ENCODE measurements around the gene GLS.
"Not testable (repeated sequence)": the region's sequence is repeated elsewhere in the genome, so short reads cannot be mapped to it uniquely, and the experiment has no call there.

The GLS gene

DNA sequence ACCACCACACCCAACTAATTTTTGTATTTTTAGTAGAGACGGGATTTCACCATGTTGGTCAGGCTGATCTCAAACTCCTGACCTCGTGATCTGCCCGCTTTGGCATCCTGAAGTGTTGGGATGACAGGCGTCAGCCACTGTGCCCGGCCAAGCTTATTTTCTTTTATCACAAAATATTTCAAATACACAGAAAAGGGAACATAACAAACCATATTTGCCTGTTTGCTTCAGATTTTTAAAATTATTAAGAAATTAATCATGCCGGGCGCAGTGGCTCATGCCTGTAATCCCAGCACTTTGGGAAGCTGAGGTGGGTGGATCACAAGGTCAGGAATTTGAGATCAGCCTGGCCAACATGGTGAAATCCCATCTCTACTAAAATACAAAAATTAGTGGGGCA is 7.2 kb upstream of the GLS start:
- H2AFZ ChIP-seq (ENCODE audit: low read length); H3K23ac ChIP-seq (ENCODE audit: low read depth, low read length, poor library complexity); H2BK15ac ChIP-seq (ENCODE audit: low read length); H2BK120ac ChIP-seq (ENCODE audit: low read depth, low read length); H3K9me3 ChIP-seq (replicated peaks in 1 of 2; ENCODE audit: control insufficient read depth in 2 of 2, insufficient read depth in 1 of 2, low read depth in 1 of 2, low read length in 2 of 2); H3K4me3 ChIP-seq (ENCODE audit: low read length in 2 of 2); H3K4me2 ChIP-seq (ENCODE audit: insufficient read depth, low read length, poor library complexity, severe bottlenecking); H4K91ac ChIP-seq (ENCODE audit: low read depth, low read length, poor library complexity); H3K14ac ChIP-seq (ENCODE audit: low read length); H3K36me3 ChIP-seq (replicated peaks in 1 of 2; ENCODE audit: control insufficient read depth in 2 of 2, insufficient read depth in 2 of 2, low read length in 2 of 2); H3K9ac ChIP-seq (ENCODE audit: low read depth, low read length, poor library complexity); H3K4me1 ChIP-seq (ENCODE audit: control insufficient read depth in 2 of 2, insufficient read depth in 1 of 2, low read depth in 1 of 2, low read length in 2 of 2); H3K79me1 ChIP-seq (ENCODE audit: low read depth, low read length); H2BK12ac ChIP-seq (ENCODE audit: low read length); H3K27ac ChIP-seq (replicated peaks; ENCODE audit: low read length); H3K4ac ChIP-seq (ENCODE audit: low read length); DNase-seq (ENCODE audit: low spot score); H2AK5ac ChIP-seq (ENCODE audit: low read depth, low read length); H3K18ac ChIP-seq (ENCODE audit: low read length); H4K8ac ChIP-seq (ENCODE audit: low read depth, low read length); H2BK5ac ChIP-seq (ENCODE audit: low read length); H3K27me3 ChIP-seq (ENCODE audit: control insufficient read depth in 3 of 3, insufficient read depth in 3 of 3, low read depth in 1 of 3, low read length in 3 of 3): not testable (repeated sequence)
- WGBS, 2 donors (ENCODE audit: extremely low coverage in 2 of 2, insufficient read length in 2 of 2, insufficient replicate concordance in 1 of 2) = no CpG with 5 or more reads among the region's 7 CpGs

GRCh38 chr2:190875891-190876290 is 4.7 kb upstream of the GLS start:
- no CpG with 5 or more reads among the region's 2 CpGs for WGBS, 2 donors (ENCODE audit: extremely low coverage in 2 of 2, insufficient read length in 2 of 2, insufficient replicate concordance in 1 of 2)
- Histone ChIP-seq H2BK120ac (ENCODE audit: low read depth, low read length) (no peak overlapping the region), H3K4me1 (ENCODE audit: control insufficient read depth in 2 of 2, insufficient read depth in 1 of 2, low read depth in 1 of 2, low read length in 2 of 2) (no peaks in the 10 kb centered on the region)

GRCh38 chr2:190876631-190877030 is 4.0 kb upstream of the GLS start:
- Histone ChIP-seq H3K36me3 (replicated peaks in 1 of 2; ENCODE audit: control insufficient read depth in 2 of 2, insufficient read depth in 2 of 2, low read length in 2 of 2) (no peaks in the 10 kb centered on the region), H3K4me1 (ENCODE audit: control insufficient read depth in 2 of 2, insufficient read depth in 1 of 2, low read depth in 1 of 2, low read length in 2 of 2) (no peaks in the 10 kb centered on the region), H3K4ac (ENCODE audit: low read length) (no peak overlapping the region), H2BK5ac (ENCODE audit: low read length) (no peak overlapping the region), H3K4me2 (ENCODE audit: insufficient read depth, low read length, poor library complexity, severe bottlenecking) (no peak overlapping the region), H4K91ac (ENCODE audit: low read depth, low read length, poor library complexity) (no peak overlapping the region), H3K23ac (ENCODE audit: low read depth, low read length, poor library complexity) (no peak overlapping the region), H2BK12ac (ENCODE audit: low read length) (no peak overlapping the region), H2AFZ (ENCODE audit: low read length) (no peak overlapping the region), H3K27me3 (ENCODE audit: control insufficient read depth in 3 of 3, insufficient read depth in 3 of 3, low read depth in 1 of 3, low read length in 3 of 3) (no peaks in the 10 kb centered on the region), H4K8ac (ENCODE audit: low read depth, low read length) (no peak overlapping the region), H3K18ac (ENCODE audit: low read length) (no peak overlapping the region), H3K9me3 (replicated peaks in 1 of 2; ENCODE audit: control insufficient read depth in 2 of 2, insufficient read depth in 1 of 2, low read depth in 1 of 2, low read length in 2 of 2) (no peaks in the 10 kb centered on the region), H3K9ac (ENCODE audit: low read depth, low read length, poor library complexity) (no peak overlapping the region), H2AK5ac (ENCODE audit: low read depth, low read length) (no peak overlapping the region), H2BK15ac (ENCODE audit: low read length) (no peak overlapping the region), H2BK120ac (ENCODE audit: low read depth, low read length) (no peak overlapping the region), H3K27ac (replicated peaks; ENCODE audit: low read length) (no peak overlapping the region), H3K4me3 (ENCODE audit: low read length in 2 of 2) (no peak overlapping the region), H3K79me1 (ENCODE audit: low read depth, low read length) (peaks cover 4% of the 10 kb centered on the region), H3K14ac (ENCODE audit: low read length) (no peak overlapping the region)
- no CpG with 5 or more reads among the region's 1 CpG for WGBS, 2 donors (ENCODE audit: extremely low coverage in 2 of 2, insufficient read length in 2 of 2, insufficient replicate concordance in 1 of 2)
- no peak for DNase-seq (ENCODE audit: low spot score)

More at GRCh38 chr2:190875891-190876290, 4.7 kb upstream of the GLS start:
- Histone ChIP-seq H2AFZ (ENCODE audit: low read length) (no peak overlapping the region), H3K79me1 (ENCODE audit: low read depth, low read length) (peaks cover under 1% of the 10 kb centered on the region), H3K27me3 (ENCODE audit: control insufficient read depth in 3 of 3, insufficient read depth in 3 of 3, low read depth in 1 of 3, low read length in 3 of 3) (no peaks in the 10 kb centered on the region), H3K9ac (ENCODE audit: low read depth, low read length, poor library complexity) (no peak overlapping the region), H3K23ac (ENCODE audit: low read depth, low read length, poor library complexity) (no peak overlapping the region), H3K4me2 (ENCODE audit: insufficient read depth, low read length, poor library complexity, severe bottlenecking) (no peak overlapping the region), H3K4me3 (ENCODE audit: low read length in 2 of 2) (no peak overlapping the region), H3K4ac (ENCODE audit: low read length) (no peak overlapping the region), H3K14ac (ENCODE audit: low read length) (no peak overlapping the region), H2BK12ac (ENCODE audit: low read length) (no peak overlapping the region), H2BK15ac (ENCODE audit: low read length) (no peak overlapping the region), H2AK5ac (ENCODE audit: low read depth, low read length) (no peak overlapping the region), H3K36me3 (replicated peaks in 1 of 2; ENCODE audit: control insufficient read depth in 2 of 2, insufficient read depth in 2 of 2, low read length in 2 of 2) (no peaks in the 10 kb centered on the region), H3K9me3 (replicated peaks in 1 of 2; ENCODE audit: control insufficient read depth in 2 of 2, insufficient read depth in 1 of 2, low read depth in 1 of 2, low read length in 2 of 2) (no peaks in the 10 kb centered on the region), H4K91ac (ENCODE audit: low read depth, low read length, poor library complexity) (no peak overlapping the region), H3K18ac (ENCODE audit: low read length) (no peak overlapping the region), H3K27ac (replicated peaks; ENCODE audit: low read length) (no peak overlapping the region), H4K8ac (ENCODE audit: low read depth, low read length) (no peak overlapping the region), H2BK5ac (ENCODE audit: low read length) (no peak overlapping the region)
- no peak for DNase-seq (ENCODE audit: low spot score)

DNA sequence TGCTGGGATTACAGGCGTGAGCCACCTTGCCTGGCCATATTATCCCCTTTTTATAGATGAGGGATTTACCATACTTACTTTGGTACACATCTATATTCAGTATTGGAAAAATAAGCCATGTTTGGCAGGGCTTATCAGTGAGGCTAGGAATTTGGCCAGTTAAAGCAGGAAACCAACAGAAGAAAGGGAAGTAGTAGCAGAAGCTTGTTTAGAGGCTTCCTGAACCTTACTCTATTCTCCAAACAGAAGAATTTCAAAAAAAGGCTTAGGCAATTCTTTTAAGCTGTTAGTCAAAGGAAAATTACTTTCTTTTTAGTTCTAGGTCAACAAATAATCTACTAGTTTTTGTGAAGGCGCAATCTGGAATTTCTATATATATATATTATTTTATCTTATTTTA is 3.2 kb upstream of the GLS start:
- WGBS, 2 donors (ENCODE audit: extremely low coverage in 2 of 2, insufficient read length in 2 of 2, insufficient replicate concordance in 1 of 2) = no CpG with 5 or more reads among the region's 2 CpGs
- no peak overlapping the region for H3K14ac ChIP-seq (ENCODE audit: low read length)
- no peaks in the 10 kb centered on the region for H3K4me1 ChIP-seq (ENCODE audit: control insufficient read depth in 2 of 2, insufficient read depth in 1 of 2, low read depth in 1 of 2, low read length in 2 of 2)
- no peak overlapping the region for H2BK15ac ChIP-seq (ENCODE audit: low read length)
- peaks cover 6% of the 10 kb centered on the region for H3K79me1 ChIP-seq (ENCODE audit: low read depth, low read length)
- no peak overlapping the region for H3K23ac ChIP-seq (ENCODE audit: low read depth, low read length, poor library complexity)
- no peak overlapping the region for H2AFZ ChIP-seq (ENCODE audit: low read length)
- H2BK5ac ChIP-seq (ENCODE audit: low read length) = no peak overlapping the region
- no peak overlapping the region for H4K91ac ChIP-seq (ENCODE audit: low read depth, low read length, poor library complexity)
- no peaks in the 10 kb centered on the region for H3K27me3 ChIP-seq (ENCODE audit: control insufficient read depth in 3 of 3, insufficient read depth in 3 of 3, low read depth in 1 of 3, low read length in 3 of 3)
- no peak overlapping the region for H2BK12ac ChIP-seq (ENCODE audit: low read length)
- no peak overlapping the region for H2BK120ac ChIP-seq (ENCODE audit: low read depth, low read length)
- H3K18ac ChIP-seq (ENCODE audit: low read length) = no peak overlapping the region
- no peak overlapping the region for H3K27ac ChIP-seq (replicated peaks; ENCODE audit: low read length)
- no peaks in the 10 kb centered on the region for H3K36me3 ChIP-seq (replicated peaks in 1 of 2; ENCODE audit: control insufficient read depth in 2 of 2, insufficient read depth in 2 of 2, low read length in 2 of 2)
- H2AK5ac ChIP-seq (ENCODE audit: low read depth, low read length) = no peak overlapping the region
- H3K4me3 ChIP-seq (ENCODE audit: low read length in 2 of 2) = no peak overlapping the region
- no peak overlapping the region for H3K4ac ChIP-seq (ENCODE audit: low read length)
- H4K8ac ChIP-seq (ENCODE audit: low read depth, low read length) = no peak overlapping the region
- no peak overlapping the region for H3K4me2 ChIP-seq (ENCODE audit: insufficient read depth, low read length, poor library complexity, severe bottlenecking)
- no peaks in the 10 kb centered on the region for H3K9me3 ChIP-seq (replicated peaks in 1 of 2; ENCODE audit: control insufficient read depth in 2 of 2, insufficient read depth in 1 of 2, low read depth in 1 of 2, low read length in 2 of 2)
- H3K9ac ChIP-seq (ENCODE audit: low read depth, low read length, poor library complexity) = no peak overlapping the region
- DNase-seq (ENCODE audit: low spot score) = no peak
